Measurements from ENCODE around the gene SSC4D. TPM values are rescaled to one million over a fixed set of nuclear protein-coding genes. Genes with fewer than 3 reads are reported as not detected.
A peak's percentile ranks its signal among the peaks of the same experiment; 100 is the strongest.
"Not testable (repeated sequence)": the region's sequence is repeated elsewhere in the genome, so short reads cannot be mapped to it uniquely, and the experiment has no call there.

SSC4D gene
- total and polyA plus RNA-seq, 2 experiments from 2014 or later: 0.43 to 0.66 TPM

DNA sequence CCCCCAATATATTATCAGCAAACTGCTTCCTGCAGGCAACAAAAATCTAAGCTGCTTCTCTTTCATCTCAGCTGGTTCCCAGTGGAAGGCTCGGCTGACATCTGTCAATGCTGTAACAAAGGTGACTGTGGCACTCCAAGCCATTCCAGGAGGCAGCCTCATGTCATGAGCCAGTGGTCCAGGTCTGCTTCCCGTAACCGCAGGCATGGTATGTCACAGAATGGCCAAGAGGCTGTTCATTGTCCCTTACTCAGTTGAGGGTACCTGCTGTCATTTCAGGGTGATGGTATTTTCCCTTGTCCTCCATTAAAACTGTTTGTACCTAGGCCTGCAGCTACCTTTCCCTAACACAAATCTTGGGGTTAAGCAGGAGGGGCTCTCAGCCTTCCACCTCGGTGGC is 30.9 kb upstream of the SSC4D start:
- in situ Hi-C loops (cut with MboI); H3K9ac ChIP-seq; DNase-seq: not testable (repeated sequence)

GRCh38 chr7:76439120-76439888 is 29.8 kb upstream of the SSC4D start:
- in situ Hi-C loops (cut with MboI); H3K27me3 ChIP-seq (replicated peaks; ENCODE audit: insufficient read depth); H3F3A ChIP-seq (ENCODE audit: insufficient read depth); H3K79me2 ChIP-seq (ENCODE audit: insufficient read depth); H3K4me2 ChIP-seq (ENCODE audit: unreplicated experiment); H2AFZ ChIP-seq; H3K4me1 ChIP-seq (ENCODE audit: insufficient read depth); H3K9ac ChIP-seq; DNase-seq; H3K36me3 ChIP-seq (ENCODE audit: low read depth); H3K9me2 ChIP-seq (ENCODE audit: insufficient read depth); H3K27ac ChIP-seq; H4K20me1 ChIP-seq (ENCODE audit: insufficient read depth); H3K4me3 ChIP-seq; H3K9me3 ChIP-seq (ENCODE audit: low read depth): not testable (repeated sequence)
- WGBS, 2 experiments (ENCODE audit: low coverage in 1 of 2, low lambda C conversion rate in 2 of 2, missing lambda C conversion rate in 2 of 2): 96 to 100% methylated on average over 1 to 4 of the region's 7 CpGs

More for the DNA sequence above, 30.9 kb upstream of the SSC4D start:
- H3F3A ChIP-seq (ENCODE audit: insufficient read depth); H3K4me1 ChIP-seq (ENCODE audit: insufficient read depth); H3K9me2 ChIP-seq (ENCODE audit: insufficient read depth); H3K27ac ChIP-seq; H3K4me3 ChIP-seq; H3K27me3 ChIP-seq (replicated peaks; ENCODE audit: insufficient read depth); H3K36me3 ChIP-seq (ENCODE audit: low read depth); H3K4me2 ChIP-seq (ENCODE audit: unreplicated experiment); H3K9me3 ChIP-seq (ENCODE audit: low read depth); H4K20me1 ChIP-seq (ENCODE audit: insufficient read depth); H3K79me2 ChIP-seq (ENCODE audit: insufficient read depth); H2AFZ ChIP-seq: not testable (repeated sequence)
- WGBS, 2 experiments (ENCODE audit: low coverage in 1 of 2, low lambda C conversion rate in 2 of 2, missing lambda C conversion rate in 2 of 2): 81 to 84% methylated on average over 4 of the region's 4 CpGs

DNA sequence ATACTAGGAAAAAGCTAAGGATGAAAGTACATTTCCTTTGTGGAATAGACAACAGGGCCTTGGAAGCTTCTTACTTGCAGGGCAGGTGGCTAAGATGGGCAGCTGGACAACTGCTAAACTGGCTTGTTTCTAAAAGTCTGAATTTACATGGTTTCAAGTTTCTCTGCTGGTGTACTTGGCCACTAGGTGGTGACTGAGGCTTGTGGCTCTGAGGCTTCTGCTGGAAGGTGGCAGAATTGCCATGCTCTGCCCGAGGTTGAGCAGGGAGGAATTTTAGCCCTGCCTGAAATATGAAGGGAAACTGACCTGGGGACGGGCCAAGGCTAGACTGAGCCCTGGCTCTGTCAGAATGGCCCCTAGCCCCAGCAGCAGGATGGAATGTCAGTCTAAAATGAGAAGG is 28.4 kb upstream of the SSC4D start:
- H3K9me2 ChIP-seq (ENCODE audit: insufficient read depth); H3F3A ChIP-seq (ENCODE audit: insufficient read depth); H3K27me3 ChIP-seq (replicated peaks; ENCODE audit: insufficient read depth); H3K4me2 ChIP-seq (ENCODE audit: unreplicated experiment); H4K20me1 ChIP-seq (ENCODE audit: insufficient read depth); H2AFZ ChIP-seq; H3K4me3 ChIP-seq; H3K79me2 ChIP-seq (ENCODE audit: insufficient read depth); H3K9ac ChIP-seq; H3K4me1 ChIP-seq (ENCODE audit: insufficient read depth); H3K27ac ChIP-seq; H3K9me3 ChIP-seq (ENCODE audit: low read depth); H3K36me3 ChIP-seq (ENCODE audit: low read depth); in situ Hi-C loops (cut with MboI): not testable (repeated sequence)
- DNase-seq: peak; percentile 89
- WGBS, 2 experiments (ENCODE audit: low coverage in 1 of 2, low lambda C conversion rate in 2 of 2, missing lambda C conversion rate in 2 of 2): 5 to 9% methylated on average over 1 to 2 of the region's 2 CpGs

- WGBS, 2 experiments (ENCODE audit: low coverage in 1 of 2, low lambda C conversion rate in 2 of 2, missing lambda C conversion rate in 2 of 2): 64 to 69% methylated on average over 3 of the region's 3 CpGs
- Histone ChIP-seq H3K27me3 (replicated peaks; ENCODE audit: insufficient read depth) (no peaks in the 10 kb centered on the region), H3K27ac (no peak overlapping the region), H3K9me2 (ENCODE audit: insufficient read depth) (no peaks in the 10 kb centered on the region), H3K4me2 (ENCODE audit: unreplicated experiment) (no peak overlapping the region), H3K36me3 (ENCODE audit: low read depth) (no peaks in the 10 kb centered on the region), H4K20me1 (ENCODE audit: insufficient read depth) (no peaks in the 10 kb centered on the region), H3K4me3 (no peak overlapping the region), H3K79me2 (ENCODE audit: insufficient read depth) (no peaks in the 10 kb centered on the region), H3K4me1 (ENCODE audit: insufficient read depth) (no peaks in the 10 kb centered on the region), H3F3A (ENCODE audit: insufficient read depth) (no peaks in the 10 kb centered on the region), H3K9ac (no peak overlapping the region), H2AFZ (no peak overlapping the region), H3K9me3 (ENCODE audit: low read depth) (no peaks in the 10 kb centered on the region)
- DNase-seq: no peak
- TF ChIP-seq EZH2 (IDR thresholded peaks at IDR 0.05; ENCODE audit: insufficient read depth, poor library complexity, severe bottlenecking) (no peak), EZH2phosphoT487 (IDR thresholded peaks at IDR 0.05; ENCODE audit: insufficient read depth, low read depth) (no peak)
- in situ Hi-C loops (cut with MboI): no loop called here
Observed at GRCh38 chr7:76430836-76431235, 21.3 kb upstream of the SSC4D start.

- no peaks in the 10 kb centered on the region for H4K20me1 ChIP-seq (ENCODE audit: insufficient read depth)
- no peak for DNase-seq
- H3K79me2 ChIP-seq (ENCODE audit: insufficient read depth): no peaks in the 10 kb centered on the region
- H3K27me3 ChIP-seq (replicated peaks; ENCODE audit: insufficient read depth): no peaks in the 10 kb centered on the region
- no peaks in the 10 kb centered on the region for H3K9me2 ChIP-seq (ENCODE audit: insufficient read depth)
- H3K9ac ChIP-seq: no peak overlapping the region
- no peaks in the 10 kb centered on the region for H3F3A ChIP-seq (ENCODE audit: insufficient read depth)
- H3K36me3 ChIP-seq (ENCODE audit: low read depth): no peaks in the 10 kb centered on the region
- in situ Hi-C loops (cut with MboI): no loop called here
- 87 to 91% methylated on average over 9 of the region's 9 CpGs for WGBS, 2 experiments (ENCODE audit: low coverage in 1 of 2, low lambda C conversion rate in 2 of 2, missing lambda C conversion rate in 2 of 2)
- TF ChIP-seq EZH2phosphoT487 (IDR thresholded peaks at IDR 0.05; ENCODE audit: insufficient read depth, low read depth) (no peak), EZH2 (IDR thresholded peaks at IDR 0.05; ENCODE audit: insufficient read depth, poor library complexity, severe bottlenecking) (no peak)
- H3K4me3 ChIP-seq: no peak overlapping the region
- H2AFZ ChIP-seq: no peak overlapping the region
- H3K27ac ChIP-seq: no peak overlapping the region
- no peaks in the 10 kb centered on the region for H3K4me1 ChIP-seq (ENCODE audit: insufficient read depth)
- no peak overlapping the region for H3K4me2 ChIP-seq (ENCODE audit: unreplicated experiment)
- H3K9me3 ChIP-seq (ENCODE audit: low read depth): no peaks in the 10 kb centered on the region
Observed at GRCh38 chr7:76430211-76430610, 20.7 kb upstream of the SSC4D start.
